NCI-H345 treated with DMSO at 0.1 percent for 48 hours (cell line): ENCODE measurements around the gene CNTN6.

Source experiments
- DNase-seq: peaks from one replicate; lab custom pipeline; 2025; ENCODE audit not compliant: unreplicated experiment; lab: John Stamatoyannopoulos, UW

The CNTN6 gene

GRCh38 chr3:1171320-1171719 is 78.5 kb downstream of the CNTN6 start:
- DNase-seq = no peak

GRCh38 chr3:1172644-1173043 is 79.8 kb downstream of the CNTN6 start:
- DNase-seq = no peak

- DNase-seq = no peak
Observed at GRCh38 chr3:1179146-1179545, 86.3 kb downstream of the CNTN6 start.

GRCh38 chr3:1183320-1184048 is 90.7 kb downstream of the CNTN6 start:
- no peak for DNase-seq

- no peak for DNase-seq
Observed at GRCh38 chr3:1190569-1190968, 97.7 kb downstream of the CNTN6 start.

GRCh38 chr3:1191026-1191425 is 98.2 kb downstream of the CNTN6 start:
- DNase-seq = no peak

- DNase-seq = no peak
Observed at GRCh38 chr3:1195947-1196346, 103.1 kb downstream of the CNTN6 start.

- DNase-seq = no peak
Observed at GRCh38 chr3:1197051-1197450, 104.2 kb downstream of the CNTN6 start.

- DNase-seq = no peak
Observed at GRCh38 chr3:1200371-1200770, 107.5 kb downstream of the CNTN6 start.

- DNase-seq = no peak
Observed at GRCh38 chr3:1207904-1208303, 115.1 kb downstream of the CNTN6 start.

- DNase-seq = no peak
Observed at GRCh38 chr3:1214933-1215332, 122.1 kb downstream of the CNTN6 start.

- DNase-seq = no peak
Observed at GRCh38 chr3:1216856-1217255, 124.0 kb downstream of the CNTN6 start.

GRCh38 chr3:1227111-1227510 is 134.3 kb downstream of the CNTN6 start:
- DNase-seq = no peak

GRCh38 chr3:1228289-1228688 is 135.5 kb downstream of the CNTN6 start:
- DNase-seq = no peak

- DNase-seq = no peak
Observed at GRCh38 chr3:1230920-1231319, 138.1 kb downstream of the CNTN6 start.

GRCh38 chr3:1232276-1232675 is 139.5 kb downstream of the CNTN6 start:
- DNase-seq = no peak

GRCh38 chr3:1235526-1236120 is 142.8 kb downstream of the CNTN6 start:
- DNase-seq = no peak

- no peak for DNase-seq
Observed at GRCh38 chr3:1251282-1252060, 158.6 kb downstream of the CNTN6 start.

- DNase-seq = no peak
Observed at GRCh38 chr3:1252061-1252430, 159.2 kb downstream of the CNTN6 start.

- no peak for DNase-seq
Observed at GRCh38 chr3:1262246-1262645, 169.4 kb downstream of the CNTN6 start.

- DNase-seq = no peak
Observed at GRCh38 chr3:1263121-1263520, 170.3 kb downstream of the CNTN6 start.

- DNase-seq = no peak
Observed at GRCh38 chr3:1269808-1270207, 177.0 kb downstream of the CNTN6 start.
